SK-N-SH treated with all-trans-retinoic acid at 6 μM for 48 hours (cell line): ENCODE data around the gene FAM229B.

Experiments
- ATAC-seq: fragments of 200-7000 bp; cut with Tn5 transposase; 3 replicates; pipeline ENCODE4 v1.9.1; 2020; ENCODE audit warnings: mild to moderate bottlenecking, moderate library complexity
- ARNTL ChIP-seq: fragments of 450-650 bp; formaldehyde crosslinking; IDR thresholded peaks from 2 replicates; pipeline ENCODE4 v1.5.0; 2020; ENCODE audit warnings: low read depth, mild to moderate bottlenecking, moderate library complexity, borderline replicate concordance
- BACH2 ChIP-seq: fragments of 250-450 bp; sonication (Bioruptor Pico); IDR thresholded peaks from 2 replicates; pipeline ENCODE4 v1.9.0; 2021; ENCODE audit warnings: mild to moderate bottlenecking, borderline replicate concordance
- CREB5 ChIP-seq: fragments of 250-450 bp; sonication (Bioruptor Pico); IDR thresholded peaks from 2 replicates; pipeline ENCODE4 v1.5.1; 2020; ENCODE audit warnings: low read depth, mild to moderate bottlenecking, moderate library complexity
- CSDC2 ChIP-seq: fragments of 250-450 bp; sonication (Bioruptor Pico); IDR thresholded peaks from 2 replicates; pipeline ENCODE4 v1.5.0; 2020; ENCODE audit warnings: mild to moderate bottlenecking, moderate library complexity
- ESRRG ChIP-seq: fragments of 250-450 bp; sonication (Bioruptor Pico); IDR thresholded peaks from 2 replicates; pipeline ENCODE4 v1.6.1; 2021; ENCODE audit warnings: mild to moderate bottlenecking
- GLIS3 ChIP-seq: fragments of 250-450 bp; sonication (Bioruptor Pico); IDR thresholded peaks from 2 replicates; pipeline ENCODE4 v1.5.0; 2020; ENCODE audit warnings: mild to moderate bottlenecking, moderate library complexity
- ISL1 ChIP-seq: fragments of 250-450 bp; sonication (Bioruptor Pico); IDR thresholded peaks from 2 replicates; pipeline ENCODE4 v2.1.2; 2022; ENCODE audit warnings: mild to moderate bottlenecking, moderate library complexity
- OSR1 ChIP-seq: fragments of 250-450 bp; sonication (Bioruptor Pico); IDR thresholded peaks from 2 replicates; pipeline ENCODE4 v1.8.0; 2022; ENCODE audit warnings: moderate library complexity, mild to moderate bottlenecking, inconsistent platforms
- PPARA ChIP-seq: fragments of 250-450 bp; sonication (Bioruptor Pico); IDR thresholded peaks from 2 replicates; pipeline ENCODE4 v1.5.0; 2020; ENCODE audit warnings: mild to moderate bottlenecking, borderline replicate concordance
- RARB ChIP-seq: fragments of 250-450 bp; sonication (Bioruptor Pico); IDR thresholded peaks from 2 replicates; pipeline ENCODE4 v1.8.0; 2021; ENCODE audit warnings: mild to moderate bottlenecking, moderate library complexity
- SNAI2 ChIP-seq: fragments of 250-450 bp; sonication (Bioruptor Pico); IDR thresholded peaks from 2 replicates; pipeline ENCODE4 v1.5.0; 2020; ENCODE audit warnings: mild to moderate bottlenecking, moderate library complexity
- TCF4 ChIP-seq: fragments of 250-450 bp; sonication (Bioruptor Pico); IDR thresholded peaks from 2 replicates; pipeline ENCODE4 v1.8.0; 2021; ENCODE audit warnings: mild to moderate bottlenecking, moderate library complexity, borderline replicate concordance
- TOX ChIP-seq: fragments of 250-450 bp; sonication (Bioruptor Pico); IDR thresholded peaks from 2 replicates; pipeline ENCODE4 v1.8.0; 2021; ENCODE audit warnings: mild to moderate bottlenecking, moderate library complexity, borderline replicate concordance
- ZC3H10 ChIP-seq: fragments of 250-450 bp; sonication (Bioruptor Pico); IDR thresholded peaks from 2 replicates; pipeline ENCODE4 v1.5.1; 2021; ENCODE audit warnings: mild to moderate bottlenecking, moderate library complexity
- ZFP3 ChIP-seq: fragments of 250-450 bp; sonication (Bioruptor Pico); IDR thresholded peaks from 2 replicates; pipeline ENCODE4 v1.5.0; 2020; ENCODE audit warnings: mild to moderate bottlenecking, moderate library complexity
- ZFP30 ChIP-seq: fragments of 450-650 bp; formaldehyde crosslinking; IDR thresholded peaks from 2 replicates; pipeline ENCODE4 v1.5.0; 2022; ENCODE audit warnings: mild to moderate bottlenecking, moderate library complexity
- ZNF565 ChIP-seq: fragments of 450-650 bp; formaldehyde crosslinking; conservative IDR thresholded peaks from 2 replicates; pipeline ENCODE4 v1.5.0; 2020; ENCODE audit warnings: low read depth, mild to moderate bottlenecking, moderate library complexity
- ZNF70 ChIP-seq: fragments of 450-650 bp; formaldehyde crosslinking; IDR thresholded peaks from 2 replicates; pipeline ENCODE4 v1.5.0; 2020; ENCODE audit warnings: mild to moderate bottlenecking, moderate library complexity
- ZNF8 ChIP-seq: fragments of 450-650 bp; formaldehyde crosslinking; IDR thresholded peaks from 2 replicates; pipeline ENCODE4 v1.5.0; 2020; ENCODE audit warnings: mild to moderate bottlenecking, moderate library complexity
- TF ChIP-seq, protein P1 (sequence below): fragments of 250-450 bp; sonication (Bioruptor Pico); IDR thresholded peaks from 2 replicates; pipeline ENCODE4 v1.8.0; 2020; ENCODE audit warnings: mild to moderate bottlenecking, moderate library complexity, borderline replicate concordance
- TF ChIP-seq, protein P2 (sequence below): fragments of 250-450 bp; sonication (Bioruptor Pico); IDR thresholded peaks from 2 replicates; pipeline ENCODE4 v1.5.1; 2021; ENCODE audit warnings: mild to moderate bottlenecking, moderate library complexity
- TF ChIP-seq, protein P3 (sequence below): fragments of 250-450 bp; sonication (Bioruptor Pico); IDR thresholded peaks from 2 replicates; pipeline ENCODE4 v1.8.0; 2021; ENCODE audit warnings: low read depth, mild to moderate bottlenecking, moderate library complexity, borderline replicate concordance

The FAM229B gene

DNA sequence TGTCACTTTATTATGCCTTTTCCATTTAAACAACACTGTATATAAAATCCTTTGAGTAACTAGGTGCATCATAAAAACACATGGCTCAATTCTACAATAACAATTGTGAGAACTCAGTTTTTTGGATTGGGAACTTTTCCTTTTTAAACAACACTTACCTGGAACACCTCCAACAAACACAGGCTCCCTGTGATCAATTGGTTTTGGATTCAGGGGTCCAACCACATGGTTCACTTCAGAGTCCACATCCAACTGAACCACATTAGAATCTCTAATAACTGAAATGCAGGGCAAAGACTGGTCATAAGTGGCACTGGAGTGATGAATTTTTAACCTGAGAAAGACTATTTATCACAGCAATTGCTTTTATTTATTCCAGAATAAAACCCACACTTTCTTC, 26.5 kb downstream of the FAM229B start:
- TF ChIP-seq CSDC2 (CRISPR knock-in tag) (no peak), CREB5 (CRISPR knock-in tag) (no peak), SNAI2 (CRISPR knock-in tag) (no peak), ZC3H10 (CRISPR knock-in tag) (no peak), GLIS3 (CRISPR knock-in tag) (no peak), ZNF8 (no peak), TCF4 (CRISPR knock-in tag) (no peak), RARB (CRISPR knock-in tag) (no peak), PPARA (CRISPR knock-in tag) (no peak), ZNF565 (no peak), ZFP30 (CRISPR knock-in tag) (no peak), ARNTL (CRISPR knock-in tag) (no peak), ESRRG (no peak), OSR1 (CRISPR knock-in tag) (no peak), TOX (CRISPR knock-in tag) (no peak), BACH2 (CRISPR knock-in tag) (no peak), ZFP3 (CRISPR knock-in tag) (no peak)
- TF ChIP-seq, protein P1, sequence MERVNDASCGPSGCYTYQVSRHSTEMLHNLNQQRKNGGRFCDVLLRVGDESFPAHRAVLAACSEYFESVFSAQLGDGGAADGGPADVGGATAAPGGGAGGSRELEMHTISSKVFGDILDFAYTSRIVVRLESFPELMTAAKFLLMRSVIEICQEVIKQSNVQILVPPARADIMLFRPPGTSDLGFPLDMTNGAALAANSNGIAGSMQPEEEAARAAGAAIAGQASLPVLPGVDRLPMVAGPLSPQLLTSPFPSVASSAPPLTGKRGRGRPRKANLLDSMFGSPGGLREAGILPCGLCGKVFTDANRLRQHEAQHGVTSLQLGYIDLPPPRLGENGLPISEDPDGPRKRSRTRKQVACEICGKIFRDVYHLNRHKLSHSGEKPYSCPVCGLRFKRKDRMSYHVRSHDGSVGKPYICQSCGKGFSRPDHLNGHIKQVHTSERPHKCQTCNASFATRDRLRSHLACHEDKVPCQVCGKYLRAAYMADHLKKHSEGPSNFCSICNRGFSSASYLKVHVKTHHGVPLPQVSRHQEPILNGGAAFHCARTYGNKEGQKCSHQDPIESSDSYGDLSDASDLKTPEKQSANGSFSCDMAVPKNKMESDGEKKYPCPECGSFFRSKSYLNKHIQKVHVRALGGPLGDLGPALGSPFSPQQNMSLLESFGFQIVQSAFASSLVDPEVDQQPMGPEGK: no peak
- TF ChIP-seq, protein P2, sequence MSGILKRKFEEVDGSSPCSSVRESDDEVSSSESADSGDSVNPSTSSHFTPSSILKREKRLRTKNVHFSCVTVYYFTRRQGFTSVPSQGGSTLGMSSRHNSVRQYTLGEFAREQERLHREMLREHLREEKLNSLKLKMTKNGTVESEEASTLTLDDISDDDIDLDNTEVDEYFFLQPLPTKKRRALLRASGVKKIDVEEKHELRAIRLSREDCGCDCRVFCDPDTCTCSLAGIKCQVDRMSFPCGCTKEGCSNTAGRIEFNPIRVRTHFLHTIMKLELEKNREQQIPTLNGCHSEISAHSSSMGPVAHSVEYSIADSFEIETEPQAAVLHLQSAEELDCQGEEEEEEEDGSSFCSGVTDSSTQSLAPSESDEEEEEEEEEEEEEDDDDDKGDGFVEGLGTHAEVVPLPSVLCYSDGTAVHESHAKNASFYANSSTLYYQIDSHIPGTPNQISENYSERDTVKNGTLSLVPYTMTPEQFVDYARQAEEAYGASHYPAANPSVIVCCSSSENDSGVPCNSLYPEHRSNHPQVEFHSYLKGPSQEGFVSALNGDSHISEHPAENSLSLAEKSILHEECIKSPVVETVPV: no peak
- TF ChIP-seq, protein P3, sequence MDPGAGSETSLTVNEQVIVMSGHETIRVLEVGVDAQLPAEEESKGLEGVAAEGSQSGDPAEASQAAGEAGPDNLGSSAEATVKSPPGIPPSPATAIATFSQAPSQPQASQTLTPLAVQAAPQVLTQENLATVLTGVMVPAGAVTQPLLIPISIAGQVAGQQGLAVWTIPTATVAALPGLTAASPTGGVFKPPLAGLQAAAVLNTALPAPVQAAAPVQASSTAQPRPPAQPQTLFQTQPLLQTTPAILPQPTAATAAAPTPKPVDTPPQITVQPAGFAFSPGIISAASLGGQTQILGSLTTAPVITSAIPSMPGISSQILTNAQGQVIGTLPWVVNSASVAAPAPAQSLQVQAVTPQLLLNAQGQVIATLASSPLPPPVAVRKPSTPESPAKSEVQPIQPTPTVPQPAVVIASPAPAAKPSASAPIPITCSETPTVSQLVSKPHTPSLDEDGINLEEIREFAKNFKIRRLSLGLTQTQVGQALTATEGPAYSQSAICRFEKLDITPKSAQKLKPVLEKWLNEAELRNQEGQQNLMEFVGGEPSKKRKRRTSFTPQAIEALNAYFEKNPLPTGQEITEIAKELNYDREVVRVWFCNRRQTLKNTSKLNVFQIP: no peak
- ATAC-seq: no peak

DNA sequence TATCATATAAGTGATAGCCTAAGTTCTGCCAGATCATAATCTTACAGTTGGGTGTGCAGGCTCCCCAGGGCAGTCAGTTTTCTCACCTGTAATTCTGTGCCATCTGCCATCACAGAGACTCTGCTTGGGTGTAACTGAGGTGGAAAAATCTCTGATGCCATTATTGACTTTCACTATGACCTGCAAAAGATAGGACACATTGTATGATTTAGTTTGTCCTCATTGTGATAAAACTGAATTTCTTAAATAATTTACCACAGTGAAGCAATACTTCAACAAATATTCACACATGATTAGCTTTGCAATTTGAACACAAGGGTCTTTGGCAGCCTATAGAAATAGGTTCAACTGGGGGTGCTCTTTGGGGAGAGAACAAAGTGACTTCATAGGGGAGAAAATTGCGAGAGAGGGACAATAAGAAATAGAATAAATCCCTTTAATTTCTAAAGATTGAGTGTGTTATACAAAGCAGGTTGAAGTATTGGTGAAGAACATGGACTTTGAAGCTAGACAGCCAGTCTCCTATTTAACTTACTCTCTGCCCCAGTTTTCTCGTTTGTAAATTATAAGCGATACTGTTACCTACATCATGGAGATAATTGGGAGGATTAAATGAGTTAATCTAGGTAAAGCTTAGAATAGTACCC, 27.3 kb downstream of the FAM229B start:
- TF ChIP-seq, protein P2: no peak
- no peak for TF ChIP-seq ZNF70
- no peak for ATAC-seq

GRCh38 chr6:112116221-112116620, 28.8 kb downstream of the FAM229B start:
- TF ChIP-seq TCF4 (CRISPR knock-in tag) (no peak), ZNF565 (no peak), ZC3H10 (CRISPR knock-in tag) (no peak), ZNF70 (no peak), CSDC2 (CRISPR knock-in tag) (no peak), GLIS3 (CRISPR knock-in tag) (no peak), ZFP3 (CRISPR knock-in tag) (no peak), ESRRG (no peak), ISL1 (CRISPR knock-in tag) (no peak), ZFP30 (CRISPR knock-in tag) (no peak), ZNF8 (no peak), OSR1 (CRISPR knock-in tag) (no peak)
- TF ChIP-seq, protein P1: no peak
- TF ChIP-seq, protein P2: no peak
- peak; percentile 45; the same call in 1 of the 3 replicates for ATAC-seq
